ENCODE measurements around the gene RBM12. TPM values are rescaled to one million over a fixed set of nuclear protein-coding genes. Genes with fewer than 3 reads are reported as not detected.

The RBM12 gene
- total and polyA plus RNA-seq, 2 of the 8 experiments (the other 6 are each of a cell fraction or from before 2014, with no cell fraction given) = 187 to 214 TPM

GRCh38 chr20:35661053-35661452, 3.6 kb downstream of the RBM12 start (continued):
- TF ChIP-seq, protein P1, sequence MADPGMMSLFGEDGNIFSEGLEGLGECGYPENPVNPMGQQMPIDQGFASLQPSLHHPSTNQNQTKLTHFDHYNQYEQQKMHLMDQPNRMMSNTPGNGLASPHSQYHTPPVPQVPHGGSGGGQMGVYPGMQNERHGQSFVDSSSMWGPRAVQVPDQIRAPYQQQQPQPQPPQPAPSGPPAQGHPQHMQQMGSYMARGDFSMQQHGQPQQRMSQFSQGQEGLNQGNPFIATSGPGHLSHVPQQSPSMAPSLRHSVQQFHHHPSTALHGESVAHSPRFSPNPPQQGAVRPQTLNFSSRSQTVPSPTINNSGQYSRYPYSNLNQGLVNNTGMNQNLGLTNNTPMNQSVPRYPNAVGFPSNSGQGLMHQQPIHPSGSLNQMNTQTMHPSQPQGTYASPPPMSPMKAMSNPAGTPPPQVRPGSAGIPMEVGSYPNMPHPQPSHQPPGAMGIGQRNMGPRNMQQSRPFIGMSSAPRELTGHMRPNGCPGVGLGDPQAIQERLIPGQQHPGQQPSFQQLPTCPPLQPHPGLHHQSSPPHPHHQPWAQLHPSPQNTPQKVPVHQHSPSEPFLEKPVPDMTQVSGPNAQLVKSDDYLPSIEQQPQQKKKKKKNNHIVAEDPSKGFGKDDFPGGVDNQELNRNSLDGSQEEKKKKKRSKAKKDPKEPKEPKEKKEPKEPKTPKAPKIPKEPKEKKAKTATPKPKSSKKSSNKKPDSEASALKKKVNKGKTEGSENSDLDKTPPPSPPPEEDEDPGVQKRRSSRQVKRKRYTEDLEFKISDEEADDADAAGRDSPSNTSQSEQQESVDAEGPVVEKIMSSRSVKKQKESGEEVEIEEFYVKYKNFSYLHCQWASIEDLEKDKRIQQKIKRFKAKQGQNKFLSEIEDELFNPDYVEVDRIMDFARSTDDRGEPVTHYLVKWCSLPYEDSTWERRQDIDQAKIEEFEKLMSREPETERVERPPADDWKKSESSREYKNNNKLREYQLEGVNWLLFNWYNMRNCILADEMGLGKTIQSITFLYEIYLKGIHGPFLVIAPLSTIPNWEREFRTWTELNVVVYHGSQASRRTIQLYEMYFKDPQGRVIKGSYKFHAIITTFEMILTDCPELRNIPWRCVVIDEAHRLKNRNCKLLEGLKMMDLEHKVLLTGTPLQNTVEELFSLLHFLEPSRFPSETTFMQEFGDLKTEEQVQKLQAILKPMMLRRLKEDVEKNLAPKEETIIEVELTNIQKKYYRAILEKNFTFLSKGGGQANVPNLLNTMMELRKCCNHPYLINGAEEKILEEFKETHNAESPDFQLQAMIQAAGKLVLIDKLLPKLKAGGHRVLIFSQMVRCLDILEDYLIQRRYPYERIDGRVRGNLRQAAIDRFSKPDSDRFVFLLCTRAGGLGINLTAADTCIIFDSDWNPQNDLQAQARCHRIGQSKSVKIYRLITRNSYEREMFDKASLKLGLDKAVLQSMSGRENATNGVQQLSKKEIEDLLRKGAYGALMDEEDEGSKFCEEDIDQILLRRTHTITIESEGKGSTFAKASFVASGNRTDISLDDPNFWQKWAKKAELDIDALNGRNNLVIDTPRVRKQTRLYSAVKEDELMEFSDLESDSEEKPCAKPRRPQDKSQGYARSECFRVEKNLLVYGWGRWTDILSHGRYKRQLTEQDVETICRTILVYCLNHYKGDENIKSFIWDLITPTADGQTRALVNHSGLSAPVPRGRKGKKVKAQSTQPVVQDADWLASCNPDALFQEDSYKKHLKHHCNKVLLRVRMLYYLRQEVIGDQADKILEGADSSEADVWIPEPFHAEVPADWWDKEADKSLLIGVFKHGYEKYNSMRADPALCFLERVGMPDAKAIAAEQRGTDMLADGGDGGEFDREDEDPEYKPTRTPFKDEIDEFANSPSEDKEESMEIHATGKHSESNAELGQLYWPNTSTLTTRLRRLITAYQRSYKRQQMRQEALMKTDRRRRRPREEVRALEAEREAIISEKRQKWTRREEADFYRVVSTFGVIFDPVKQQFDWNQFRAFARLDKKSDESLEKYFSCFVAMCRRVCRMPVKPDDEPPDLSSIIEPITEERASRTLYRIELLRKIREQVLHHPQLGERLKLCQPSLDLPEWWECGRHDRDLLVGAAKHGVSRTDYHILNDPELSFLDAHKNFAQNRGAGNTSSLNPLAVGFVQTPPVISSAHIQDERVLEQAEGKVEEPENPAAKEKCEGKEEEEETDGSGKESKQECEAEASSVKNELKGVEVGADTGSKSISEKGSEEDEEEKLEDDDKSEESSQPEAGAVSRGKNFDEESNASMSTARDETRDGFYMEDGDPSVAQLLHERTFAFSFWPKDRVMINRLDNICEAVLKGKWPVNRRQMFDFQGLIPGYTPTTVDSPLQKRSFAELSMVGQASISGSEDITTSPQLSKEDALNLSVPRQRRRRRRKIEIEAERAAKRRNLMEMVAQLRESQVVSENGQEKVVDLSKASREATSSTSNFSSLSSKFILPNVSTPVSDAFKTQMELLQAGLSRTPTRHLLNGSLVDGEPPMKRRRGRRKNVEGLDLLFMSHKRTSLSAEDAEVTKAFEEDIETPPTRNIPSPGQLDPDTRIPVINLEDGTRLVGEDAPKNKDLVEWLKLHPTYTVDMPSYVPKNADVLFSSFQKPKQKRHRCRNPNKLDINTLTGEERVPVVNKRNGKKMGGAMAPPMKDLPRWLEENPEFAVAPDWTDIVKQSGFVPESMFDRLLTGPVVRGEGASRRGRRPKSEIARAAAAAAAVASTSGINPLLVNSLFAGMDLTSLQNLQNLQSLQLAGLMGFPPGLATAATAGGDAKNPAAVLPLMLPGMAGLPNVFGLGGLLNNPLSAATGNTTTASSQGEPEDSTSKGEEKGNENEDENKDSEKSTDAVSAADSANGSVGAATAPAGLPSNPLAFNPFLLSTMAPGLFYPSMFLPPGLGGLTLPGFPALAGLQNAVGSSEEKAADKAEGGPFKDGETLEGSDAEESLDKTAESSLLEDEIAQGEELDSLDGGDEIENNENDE (IDR thresholded peaks at IDR 0.05; ENCODE audit: insufficient replicate concordance, low read length) = no peak
- TF ChIP-seq POLR2A (IDR thresholded peaks at IDR 0.05; ENCODE audit: control extremely low read depth in 1 of 2, low read depth in 2 of 2, low read length in 2 of 2) (no peak), YY1 (IDR thresholded peaks at IDR 0.05; ENCODE audit: low read depth, low read length) (no peak), ATF3 (IDR thresholded peaks at IDR 0.05; ENCODE audit: insufficient read depth, low read depth, low read length) (no peak), HDAC2 (IDR thresholded peaks at IDR 0.05; ENCODE audit: borderline replicate concordance in 1 of 2, low read depth in 2 of 2, low read length in 2 of 2) (no peak), ZNF274 (IDR thresholded peaks at IDR 0.05; ENCODE audit: borderline replicate concordance, extremely low read depth, low read length) (no peak), EGR1 (IDR thresholded peaks at IDR 0.05; ENCODE audit: borderline replicate concordance, low read depth, low read length) (no peak), CBX8 (IDR thresholded peaks at IDR 0.05; ENCODE audit: borderline replicate concordance, low read depth, low read length) (no peak), HDAC6 (IDR thresholded peaks at IDR 0.05; ENCODE audit: low read depth, low read length) (no peak), SP1 (IDR thresholded peaks at IDR 0.05; ENCODE audit: low read depth, low read length) (no peak), NANOG (IDR thresholded peaks at IDR 0.05; ENCODE audit: insufficient read depth, low read depth, low read length, poor library complexity, severe bottlenecking) (no peak)
